Esophagus squamous epithelium (tissue), 5 donors: ENCODE measurements around the gene GALNT11. TPM values are rescaled to one million over a fixed set of nuclear protein-coding genes. Genes with fewer than 3 reads are reported as not detected.
"Not testable (repeated sequence)": the region's sequence is repeated elsewhere in the genome, so short reads cannot be mapped to it uniquely, and the experiment has no call there.

Experiments used
- DNase-seq: peaks from one replicate; lab custom pipeline; 2025; lab: John Stamatoyannopoulos, UW
- H3K27ac ChIP-seq, 4 donors: fragments of 200-600 bp; sonication (generic); one replicate each; pipeline ENCODE4 v1.5.1; 2016 to 2019; ENCODE audit warnings: mild to moderate bottlenecking in 1 of 4
- H3K27me3 ChIP-seq, 4 donors: fragments of 200-600 bp; sonication (generic); 1 replicate in 3 of 4; 2 replicates in 1 of 4; pipeline versions ENCODE4 v1.5.1 to v1.6.0; 2017 to 2021; ENCODE audit warnings: antibody characterized with exemption in 1 of 4
- H3K36me3 ChIP-seq, 3 donors: fragments of 200-600 bp; sonication (generic); one replicate each; pipeline ENCODE4 v1.5.1; 2016 to 2019
- H3K4me1 ChIP-seq, 3 donors: fragments of 200-600 bp; sonication (generic); one replicate each; pipeline ENCODE4 v1.5.1; 2017 to 2019
- H3K4me3 ChIP-seq, 4 donors: fragments of 200-600 bp; sonication (generic); 1 replicate in 3 of 4; 2 replicates in 1 of 4; pipeline ENCODE4 v1.5.1; 2016 to 2019; ENCODE audit warnings: mild to moderate bottlenecking in 2 of 4, moderate library complexity in 1 of 4
- H3K9me3 ChIP-seq, 3 donors: fragments of 200-600 bp; sonication (generic); one replicate each; pipeline ENCODE4 v1.5.1; 2016 to 2019
- POLR2A ChIP-seq, 4 donors: fragments of 450-650 bp; IDR thresholded peaks; one replicate each; pipeline ENCODE4 v1.6.1; 2017; ENCODE audit warnings: antibody characterized with exemption in 4 of 4, mild to moderate bottlenecking in 4 of 4, moderate library complexity in 3 of 4
- WGBS, 2 donors: methylation state at CpG; one replicate each; pipeline ENCODE4 v1.1.5; 2018; 5-methylcytosine and 5-hydroxymethylcytosine counted together
- intact Hi-C: fragments of 100-400 bp; cut with DNase I; formaldehyde crosslinking; loops from one replicate; pipeline ENCODE4 v1.15.0; 2022
- total RNA-seq, 4 donors: library from RNA; depleted of rRNA; stranded (reverse); fragments of >200 nt; gene quantifications; one replicate each; pipeline ENCODE4 v1.1.0, GENCODE V29; 2016
- TF ChIP-seq, protein P1 (sequence below), 6 experiments: fragments of 450-650 bp in 4 of 6; fragments of 200-600 bp in 2 of 6; sonication (generic) in 2 of 6; IDR thresholded peaks; one replicate each; pipeline ENCODE4 v1.5.1; 2016 to 2019; ENCODE audit warnings: antibody characterized with exemption in 6 of 6, mild to moderate bottlenecking in 4 of 6, moderate library complexity in 4 of 6
- donor health status: DM: yes; HTN: yes; CAD: no.

GALNT11 gene
- total RNA-seq, 4 donors from 2014 or later, result 26.9 to 53.3 (median 33.6) TPM

DNA sequence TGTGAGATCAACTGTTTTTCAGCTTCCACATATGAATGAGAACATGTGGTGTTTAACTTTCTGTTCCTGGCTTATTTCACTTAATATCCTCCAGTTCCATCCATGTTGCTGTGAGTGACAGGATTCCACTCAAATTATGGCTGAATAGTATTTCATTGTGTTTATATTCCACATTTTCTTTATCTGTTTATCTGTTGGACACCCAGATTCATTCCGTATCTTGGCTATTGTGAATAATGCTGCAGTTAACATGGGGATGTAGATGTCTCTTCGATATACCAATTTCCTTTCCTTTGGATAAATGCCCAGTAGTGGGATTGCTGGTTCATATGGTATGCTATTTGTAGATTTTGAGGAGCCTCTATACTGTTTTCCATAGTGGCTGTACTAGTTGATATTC, 47.9 kb downstream of the GALNT11 start:
- Histone ChIP-seq H3K27ac (no peak overlapping the region), H3K27me3 (no peaks in the 10 kb centered on the region), H3K4me3 (no peak overlapping the region), H3K36me3 (no peaks in the 10 kb centered on the region), H3K4me1 (peaks cover 5 to 43% (median 16%) of the 10 kb centered on the region in 3 donors), H3K9me3 (peaks cover 0 to 6% (median 0%) of the 10 kb centered on the region in 3 donors)
- no peak for DNase-seq
- intact Hi-C loops, result no loop called here
- WGBS, 2 donors, result 94 to 95% methylated on average over 2 of the region's 2 CpGs
- TF ChIP-seq, protein P1, sequence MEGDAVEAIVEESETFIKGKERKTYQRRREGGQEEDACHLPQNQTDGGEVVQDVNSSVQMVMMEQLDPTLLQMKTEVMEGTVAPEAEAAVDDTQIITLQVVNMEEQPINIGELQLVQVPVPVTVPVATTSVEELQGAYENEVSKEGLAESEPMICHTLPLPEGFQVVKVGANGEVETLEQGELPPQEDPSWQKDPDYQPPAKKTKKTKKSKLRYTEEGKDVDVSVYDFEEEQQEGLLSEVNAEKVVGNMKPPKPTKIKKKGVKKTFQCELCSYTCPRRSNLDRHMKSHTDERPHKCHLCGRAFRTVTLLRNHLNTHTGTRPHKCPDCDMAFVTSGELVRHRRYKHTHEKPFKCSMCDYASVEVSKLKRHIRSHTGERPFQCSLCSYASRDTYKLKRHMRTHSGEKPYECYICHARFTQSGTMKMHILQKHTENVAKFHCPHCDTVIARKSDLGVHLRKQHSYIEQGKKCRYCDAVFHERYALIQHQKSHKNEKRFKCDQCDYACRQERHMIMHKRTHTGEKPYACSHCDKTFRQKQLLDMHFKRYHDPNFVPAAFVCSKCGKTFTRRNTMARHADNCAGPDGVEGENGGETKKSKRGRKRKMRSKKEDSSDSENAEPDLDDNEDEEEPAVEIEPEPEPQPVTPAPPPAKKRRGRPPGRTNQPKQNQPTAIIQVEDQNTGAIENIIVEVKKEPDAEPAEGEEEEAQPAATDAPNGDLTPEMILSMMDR (IDR thresholded peaks at IDR 0.05), result no peak
- no peak for TF ChIP-seq POLR2A (IDR thresholded peaks at IDR 0.05)

DNA sequence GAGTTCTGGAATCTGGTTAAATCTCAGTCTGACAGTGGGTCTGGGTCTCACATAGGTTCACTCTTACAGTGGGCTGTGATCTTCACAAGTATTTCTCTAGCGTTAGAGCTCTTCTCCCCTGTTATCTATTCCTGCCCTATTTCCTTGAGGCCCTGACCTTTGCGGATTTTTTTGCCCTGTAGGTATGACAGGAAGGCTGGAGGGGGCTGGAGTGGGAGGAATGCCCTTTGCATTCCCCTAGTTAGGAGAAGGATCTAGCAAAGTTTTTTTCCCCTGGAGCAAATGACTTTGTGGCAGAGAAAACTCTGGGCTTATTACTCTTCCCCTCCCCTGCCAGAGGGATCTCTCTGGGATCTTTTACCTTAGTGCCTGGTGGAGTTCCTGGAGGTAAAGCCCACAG, 49.2 kb downstream of the GALNT11 start:
- 71 to 90% methylated on average over 2 of the region's 2 CpGs for WGBS, 2 donors
- H3K4me3 ChIP-seq, result no peak overlapping the region

DNA sequence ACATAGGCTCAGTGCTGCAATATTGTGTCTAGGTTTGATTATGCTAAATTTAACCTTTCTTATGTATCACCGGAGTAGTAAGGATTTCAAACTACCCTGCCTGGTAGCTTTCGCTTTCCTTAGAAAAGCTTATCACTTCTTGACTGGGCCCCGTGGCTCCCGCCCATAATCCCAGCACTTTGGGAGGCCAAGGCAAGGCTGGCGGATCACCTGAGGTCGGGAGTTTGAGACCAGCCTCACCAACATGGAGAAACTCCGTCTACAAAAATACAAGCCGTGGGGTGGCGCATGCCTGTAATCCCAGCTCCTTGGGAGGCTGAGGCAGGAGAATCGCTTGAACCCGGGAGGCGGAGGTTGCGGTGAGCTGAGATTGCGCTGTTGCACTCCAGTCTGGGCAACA, 49.9 kb downstream of the GALNT11 start:
- peaks cover 5 to 44% (median 16%) of the 10 kb centered on the region in 3 donors for H3K4me1 ChIP-seq
- WGBS, 2 donors, result 100% methylated on average over 2 to 10 of the region's 14 CpGs
- intact Hi-C loops, H3K27me3 ChIP-seq, H3K4me3 ChIP-seq, DNase-seq, H3K36me3 ChIP-seq, H3K27ac ChIP-seq, H3K9me3 ChIP-seq: not testable (repeated sequence)

More for the DNA sequence above, 49.2 kb downstream of the GALNT11 start:
- no peaks in the 10 kb centered on the region for H3K36me3 ChIP-seq
- peaks cover 0 to 6% (median 0%) of the 10 kb centered on the region in 3 donors for H3K9me3 ChIP-seq
- no peaks in the 10 kb centered on the region for H3K27me3 ChIP-seq
- TF ChIP-seq, protein P1 (IDR thresholded peaks at IDR 0.05), result no peak
- no peak for TF ChIP-seq POLR2A (IDR thresholded peaks at IDR 0.05)
- H3K4me1 ChIP-seq, result peaks cover 5 to 44% (median 16%) of the 10 kb centered on the region in 3 donors
- DNase-seq, result no peak
- intact Hi-C loops, result no loop called here
- H3K27ac ChIP-seq, result no peak overlapping the region

DNA sequence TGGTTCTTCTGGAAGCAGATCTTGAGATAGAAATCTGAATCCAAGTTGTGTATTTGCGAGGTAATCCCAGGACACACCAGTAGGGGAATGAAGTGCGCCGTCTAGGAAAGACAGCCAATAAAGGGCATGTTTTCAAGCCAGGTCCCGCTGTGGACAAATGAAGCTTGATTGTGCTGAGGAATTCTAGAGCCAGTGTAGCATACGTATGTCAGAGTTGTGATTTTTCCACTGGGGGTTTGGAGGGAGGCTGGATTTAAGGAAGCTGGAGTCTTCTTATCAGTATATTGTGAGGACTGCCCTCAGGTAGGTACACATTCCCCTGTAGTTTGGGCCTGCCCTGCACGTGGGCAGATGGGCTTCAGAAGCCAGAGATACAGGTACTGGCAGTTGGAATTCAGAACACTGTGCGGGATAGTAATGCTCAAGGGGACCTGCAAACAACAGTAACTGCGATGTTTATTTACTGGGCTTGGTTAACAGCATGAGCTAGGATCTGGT, 50.9 kb downstream of the GALNT11 start:
- H3K36me3 ChIP-seq, result no peaks in the 10 kb centered on the region
- no peak for TF ChIP-seq POLR2A (IDR thresholded peaks at IDR 0.05)
- TF ChIP-seq, protein P1 (IDR thresholded peaks at IDR 0.05), result peak in 5 of 6 experiments; percentile 27 to 55 (median 34)
- H3K27me3 ChIP-seq, result no peaks in the 10 kb centered on the region
- no peak for DNase-seq
- H3K4me1 ChIP-seq, result peaks cover 5 to 53% (median 16%) of the 10 kb centered on the region in 3 donors
- intact Hi-C loops, result no loop called here
- H3K27ac ChIP-seq, result peak overlapping the region in 1 of 4 donors; percentile 39
- H3K9me3 ChIP-seq, result no peaks in the 10 kb centered on the region
- no peak overlapping the region for H3K4me3 ChIP-seq
- 57 to 83% methylated on average over 8 of the region's 8 CpGs for WGBS, 2 donors

DNA sequence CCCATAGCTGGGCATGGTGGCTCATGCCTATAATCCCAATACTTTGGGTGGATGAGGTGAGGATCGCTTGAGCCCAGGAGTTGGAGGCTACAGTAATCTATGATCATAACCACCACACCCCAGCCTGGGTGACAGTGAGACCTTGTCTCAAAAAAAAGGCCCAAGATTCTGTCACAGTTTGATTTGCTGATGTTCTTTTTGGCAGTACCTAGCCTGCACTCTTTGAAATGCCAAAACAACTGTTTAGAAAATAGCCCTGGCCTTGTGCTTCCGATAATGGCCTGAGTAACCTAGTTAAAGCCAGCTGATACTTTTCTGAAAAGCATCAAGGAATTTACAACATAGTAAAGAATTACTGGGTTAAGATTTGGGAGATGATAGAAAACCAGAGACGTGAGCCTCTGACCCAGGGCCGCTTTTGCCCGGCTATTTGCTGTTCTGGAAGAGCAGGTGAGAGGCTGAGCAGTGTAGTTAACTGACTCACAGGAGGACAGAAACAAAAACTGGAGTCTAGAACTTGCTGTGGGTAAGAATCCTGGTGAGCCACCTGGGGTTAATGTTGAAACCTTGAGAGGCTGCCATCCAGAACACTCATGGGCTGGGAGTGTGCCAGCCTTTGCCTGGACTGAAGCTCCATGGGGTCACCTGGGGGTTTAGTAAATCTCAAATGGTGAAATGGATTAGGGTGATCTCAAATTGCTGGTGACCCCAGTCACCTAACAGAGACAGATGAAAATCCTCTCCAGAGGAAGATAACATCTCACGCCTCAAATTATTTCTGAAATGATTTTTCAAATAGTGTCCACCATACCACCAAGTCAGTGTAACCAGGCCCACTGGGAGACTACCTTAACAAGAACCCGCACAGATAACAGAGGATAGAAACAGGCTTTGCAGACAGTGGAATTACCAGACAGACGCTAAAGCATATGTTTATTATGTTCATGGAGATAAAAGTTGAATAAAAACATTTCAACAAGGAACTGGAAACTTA, 51.8 kb downstream of the GALNT11 start:
- Histone ChIP-seq H3K36me3 (no peaks in the 10 kb centered on the region), H3K9me3 (no peaks in the 10 kb centered on the region), H3K27ac (peak overlapping the region in 1 of 4 donors; percentile 39), H3K27me3 (no peaks in the 10 kb centered on the region), H3K4me1 (peaks cover 5 to 59% (median 16%) of the 10 kb centered on the region in 3 donors), H3K4me3 (no peak overlapping the region)
- WGBS, 2 donors, result 91 to 93% methylated on average over 8 of the region's 8 CpGs
- no peak for DNase-seq
- intact Hi-C loops, result no loop called here
- TF ChIP-seq POLR2A (IDR thresholded peaks at IDR 0.05), result no peak
- TF ChIP-seq, protein P1 (IDR thresholded peaks at IDR 0.05), result no peak
